OCI-LY1 (cell line): ENCODE measurements around the gene FAM229B.

Experiments used
- H2AFZ ChIP-seq: fragments of 200-600 bp; sonication (generic), shearing (Covaris generic); 2 replicates; pipeline ENCODE4 v1.6.0; 2014; ENCODE audit warnings: antibody characterized with exemption, mild to moderate bottlenecking, low read length
- H3F3A ChIP-seq: fragments of 200-600 bp; sonication (generic), shearing (Covaris generic); 2 replicates; pipeline ENCODE4 v1.6.0; 2014; ENCODE audit warnings: mild to moderate bottlenecking, antibody characterized with exemption, low read length, moderate library complexity; ENCODE audit not compliant: insufficient read depth
- H3K27ac ChIP-seq: fragments of 200-600 bp; sonication (generic); 2 replicates; pipeline ENCODE4 v1.5.1; 2014; ENCODE audit warnings: low read length, mixed run types, mild to moderate bottlenecking, low read depth; ENCODE audit not compliant: poor library complexity, severe bottlenecking
- H3K27me3 ChIP-seq: fragments of 200-600 bp; sonication (generic); 2 replicates; pipeline ENCODE4 v1.6.0; 2014; ENCODE audit warnings: antibody characterized with exemption, mild to moderate bottlenecking, low read length, moderate library complexity; ENCODE audit not compliant: insufficient read depth
- H3K36me3 ChIP-seq: fragments of 200-600 bp; sonication (generic); 2 replicates; pipeline ENCODE4 v1.6.1; 2014; ENCODE audit warnings: mild to moderate bottlenecking, antibody characterized with exemption, low read length, moderate library complexity, mixed read lengths; ENCODE audit not compliant: insufficient read depth
- H3K4me1 ChIP-seq: fragments of 200-600 bp; sonication (generic); 2 replicates; pipeline ENCODE4 v1.5.1; 2014; ENCODE audit warnings: mild to moderate bottlenecking, low read length, moderate library complexity; ENCODE audit not compliant: insufficient read depth, severe bottlenecking
- H3K4me2 ChIP-seq: fragments of 200-600 bp; sonication (generic), shearing (Covaris generic); 2 replicates; pipeline ENCODE4 v1.6.1; 2014; ENCODE audit warnings: low read length
- H3K4me3 ChIP-seq: fragments of 200-600 bp; sonication (generic); 2 replicates; pipeline ENCODE4 v1.5.1; 2014; ENCODE audit warnings: low read length, low read depth, mild to moderate bottlenecking, mixed read lengths; ENCODE audit not compliant: poor library complexity, severe bottlenecking
- H3K79me2 ChIP-seq: fragments of 200-600 bp; shearing (Covaris generic); 2 replicates; pipeline ENCODE4 v1.6.1; 2016; ENCODE audit warnings: mixed run types, low read length, mixed read lengths; ENCODE audit not compliant: insufficient read depth
- H3K9ac ChIP-seq: fragments of 200-600 bp; sonication (generic), shearing (Covaris generic); 2 replicates; pipeline ENCODE4 v1.6.1; 2014; ENCODE audit warnings: mild to moderate bottlenecking, low read length, mixed read lengths
- H3K9me2 ChIP-seq: fragments of 200-600 bp; sonication (generic), shearing (Covaris generic); 2 replicates; pipeline ENCODE4 v1.6.1; 2014; ENCODE audit warnings: low read depth, mild to moderate bottlenecking, low read length, mixed read lengths
- H3K9me3 ChIP-seq: fragments of 200-600 bp; shearing (Covaris generic); 2 replicates; pipeline ENCODE4 v1.6.1; 2014; ENCODE audit warnings: low read length, mixed read lengths
- H4K20me1 ChIP-seq: fragments of 200-600 bp; sonication (generic), shearing (Covaris generic); 2 replicates; pipeline ENCODE4 v1.6.0; 2016; ENCODE audit warnings: mild to moderate bottlenecking, low read length; ENCODE audit not compliant: insufficient read depth
- EZH2 ChIP-seq: fragments of 200-600 bp; sonication (generic), shearing (Covaris generic); IDR thresholded peaks from 2 replicates; pipeline ENCODE4 v1.8.0; 2017; ENCODE audit warnings: borderline replicate concordance, mixed run types, mild to moderate bottlenecking, antibody characterized with exemption, low read length, moderate library complexity, mixed read lengths
- TF ChIP-seq, protein P1 (sequence below): fragments of 200-600 bp; sonication (generic), shearing (Covaris generic); IDR thresholded peaks from 2 replicates; pipeline ENCODE4 v1.5.1; 2017; ENCODE audit warnings: mild to moderate bottlenecking, antibody characterized with exemption, low read length, moderate library complexity, mixed read lengths

FAM229B gene

DNA sequence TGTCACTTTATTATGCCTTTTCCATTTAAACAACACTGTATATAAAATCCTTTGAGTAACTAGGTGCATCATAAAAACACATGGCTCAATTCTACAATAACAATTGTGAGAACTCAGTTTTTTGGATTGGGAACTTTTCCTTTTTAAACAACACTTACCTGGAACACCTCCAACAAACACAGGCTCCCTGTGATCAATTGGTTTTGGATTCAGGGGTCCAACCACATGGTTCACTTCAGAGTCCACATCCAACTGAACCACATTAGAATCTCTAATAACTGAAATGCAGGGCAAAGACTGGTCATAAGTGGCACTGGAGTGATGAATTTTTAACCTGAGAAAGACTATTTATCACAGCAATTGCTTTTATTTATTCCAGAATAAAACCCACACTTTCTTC, 26.5 kb downstream of the FAM229B start:
- Histone ChIP-seq H2AFZ (no peak overlapping the region), H3K36me3 (no peaks in the 10 kb centered on the region), H3K27ac (no peak overlapping the region), H3K9me2 (no peaks in the 10 kb centered on the region), H3K4me1 (no peaks in the 10 kb centered on the region), H3K9me3 (no peaks in the 10 kb centered on the region), H3K4me2 (no peak overlapping the region), H3K4me3 (no peak overlapping the region), H3F3A (no peaks in the 10 kb centered on the region), H3K9ac (no peak overlapping the region), H3K27me3 (no peaks in the 10 kb centered on the region), H4K20me1 (no peaks in the 10 kb centered on the region), H3K79me2 (no peaks in the 10 kb centered on the region)
- TF ChIP-seq, protein P1, sequence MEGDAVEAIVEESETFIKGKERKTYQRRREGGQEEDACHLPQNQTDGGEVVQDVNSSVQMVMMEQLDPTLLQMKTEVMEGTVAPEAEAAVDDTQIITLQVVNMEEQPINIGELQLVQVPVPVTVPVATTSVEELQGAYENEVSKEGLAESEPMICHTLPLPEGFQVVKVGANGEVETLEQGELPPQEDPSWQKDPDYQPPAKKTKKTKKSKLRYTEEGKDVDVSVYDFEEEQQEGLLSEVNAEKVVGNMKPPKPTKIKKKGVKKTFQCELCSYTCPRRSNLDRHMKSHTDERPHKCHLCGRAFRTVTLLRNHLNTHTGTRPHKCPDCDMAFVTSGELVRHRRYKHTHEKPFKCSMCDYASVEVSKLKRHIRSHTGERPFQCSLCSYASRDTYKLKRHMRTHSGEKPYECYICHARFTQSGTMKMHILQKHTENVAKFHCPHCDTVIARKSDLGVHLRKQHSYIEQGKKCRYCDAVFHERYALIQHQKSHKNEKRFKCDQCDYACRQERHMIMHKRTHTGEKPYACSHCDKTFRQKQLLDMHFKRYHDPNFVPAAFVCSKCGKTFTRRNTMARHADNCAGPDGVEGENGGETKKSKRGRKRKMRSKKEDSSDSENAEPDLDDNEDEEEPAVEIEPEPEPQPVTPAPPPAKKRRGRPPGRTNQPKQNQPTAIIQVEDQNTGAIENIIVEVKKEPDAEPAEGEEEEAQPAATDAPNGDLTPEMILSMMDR = no peak
- TF ChIP-seq EZH2 = no peak

DNA sequence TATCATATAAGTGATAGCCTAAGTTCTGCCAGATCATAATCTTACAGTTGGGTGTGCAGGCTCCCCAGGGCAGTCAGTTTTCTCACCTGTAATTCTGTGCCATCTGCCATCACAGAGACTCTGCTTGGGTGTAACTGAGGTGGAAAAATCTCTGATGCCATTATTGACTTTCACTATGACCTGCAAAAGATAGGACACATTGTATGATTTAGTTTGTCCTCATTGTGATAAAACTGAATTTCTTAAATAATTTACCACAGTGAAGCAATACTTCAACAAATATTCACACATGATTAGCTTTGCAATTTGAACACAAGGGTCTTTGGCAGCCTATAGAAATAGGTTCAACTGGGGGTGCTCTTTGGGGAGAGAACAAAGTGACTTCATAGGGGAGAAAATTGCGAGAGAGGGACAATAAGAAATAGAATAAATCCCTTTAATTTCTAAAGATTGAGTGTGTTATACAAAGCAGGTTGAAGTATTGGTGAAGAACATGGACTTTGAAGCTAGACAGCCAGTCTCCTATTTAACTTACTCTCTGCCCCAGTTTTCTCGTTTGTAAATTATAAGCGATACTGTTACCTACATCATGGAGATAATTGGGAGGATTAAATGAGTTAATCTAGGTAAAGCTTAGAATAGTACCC, 27.3 kb downstream of the FAM229B start:
- Histone ChIP-seq H2AFZ (no peak overlapping the region), H3K36me3 (no peaks in the 10 kb centered on the region), H3K4me2 (no peak overlapping the region), H4K20me1 (no peaks in the 10 kb centered on the region), H3K79me2 (no peaks in the 10 kb centered on the region), H3K27me3 (no peaks in the 10 kb centered on the region), H3K9ac (no peak overlapping the region), H3K27ac (no peak overlapping the region), H3K9me2 (no peaks in the 10 kb centered on the region), H3K9me3 (no peaks in the 10 kb centered on the region), H3K4me1 (no peaks in the 10 kb centered on the region), H3K4me3 (no peak overlapping the region), H3F3A (no peaks in the 10 kb centered on the region)
- TF ChIP-seq EZH2 = no peak
- TF ChIP-seq, protein P1 = no peak

DNA sequence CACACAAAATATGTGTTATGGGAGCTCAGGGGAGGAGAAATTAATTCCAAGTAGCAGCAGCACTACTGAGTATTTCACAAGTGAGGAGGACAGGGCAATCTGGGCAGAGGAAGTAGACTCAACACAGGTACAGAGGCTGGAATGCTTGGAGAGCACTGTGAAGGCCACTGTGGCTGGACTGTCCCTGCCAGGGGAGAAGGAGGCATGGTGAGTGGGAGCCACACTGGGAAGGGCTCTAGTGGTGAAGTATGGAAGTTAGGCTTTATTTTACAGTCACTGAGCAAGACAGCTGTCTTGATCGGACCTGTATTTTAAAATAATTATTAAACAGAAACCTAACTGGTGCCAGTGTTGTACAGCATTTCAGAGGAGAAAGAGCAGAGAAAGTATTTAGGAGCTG, 28.8 kb downstream of the FAM229B start:
- H3K4me2 ChIP-seq = no peak overlapping the region
- no peaks in the 10 kb centered on the region for H3K79me2 ChIP-seq
- H3K9me2 ChIP-seq = no peaks in the 10 kb centered on the region
- H3K9me3 ChIP-seq = no peaks in the 10 kb centered on the region
- H3K9ac ChIP-seq = no peak overlapping the region
- no peak overlapping the region for H3K4me3 ChIP-seq
- H3F3A ChIP-seq = no peaks in the 10 kb centered on the region
- no peaks in the 10 kb centered on the region for H3K36me3 ChIP-seq
- H4K20me1 ChIP-seq = no peaks in the 10 kb centered on the region
- TF ChIP-seq, protein P1 = no peak
- TF ChIP-seq EZH2 = no peak
- no peaks in the 10 kb centered on the region for H3K27me3 ChIP-seq
- no peak overlapping the region for H2AFZ ChIP-seq
- no peaks in the 10 kb centered on the region for H3K4me1 ChIP-seq
- H3K27ac ChIP-seq = no peak overlapping the region
